ENCODE measurements around the gene ACO2.
A peak's percentile ranks its signal among the peaks of the same experiment; 100 is the strongest.
"Not testable (repeated sequence)": the region's sequence is repeated elsewhere in the genome, so short reads cannot be mapped to it uniquely, and the experiment has no call there.

The ACO2 gene

DNA sequence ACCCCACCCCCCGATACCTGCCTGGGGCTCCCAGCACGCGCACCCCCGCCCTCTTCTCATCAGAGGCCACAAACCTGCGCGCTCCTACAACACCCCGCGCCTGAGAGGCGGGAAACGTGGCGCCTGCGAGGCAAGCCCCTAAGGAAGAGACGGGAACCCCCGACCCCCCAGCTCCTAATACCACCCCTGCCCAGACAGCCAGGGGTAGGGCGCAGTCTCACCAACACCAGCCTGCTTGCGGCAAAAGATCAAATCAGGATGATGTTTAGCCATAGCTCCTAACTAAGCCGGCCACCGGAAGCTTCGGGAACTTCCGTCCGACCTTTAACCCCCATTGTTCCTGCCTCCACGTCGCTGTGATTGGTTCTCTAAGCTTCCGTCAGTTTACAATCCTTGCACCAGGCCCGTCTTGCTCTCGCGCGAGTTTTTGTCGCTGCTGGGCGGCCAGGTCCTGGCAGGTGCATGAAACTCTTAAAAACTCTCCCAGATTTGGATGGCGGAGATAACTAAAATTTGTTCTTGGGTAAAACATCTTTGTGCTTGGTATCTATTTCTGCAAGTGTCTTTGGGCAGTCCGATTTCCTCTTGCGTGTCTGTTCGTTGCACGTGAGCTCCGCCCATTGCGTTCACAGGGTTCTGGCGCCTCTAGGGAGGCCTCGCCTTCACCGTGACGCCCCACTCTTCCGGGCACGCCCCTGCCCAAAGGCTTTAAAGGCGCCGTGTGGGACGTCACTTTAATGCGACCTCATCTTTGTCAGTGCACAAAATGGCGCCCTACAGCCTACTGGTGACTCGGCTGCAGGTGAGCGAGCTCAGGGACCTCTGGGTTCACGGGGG is at the start of gene ACO2, which contains the start of gene PHF5A:
Gene ACO2 (plus strand): TSS at position 737 of the 837 bp plus-strand sequence. CDS start 30 bp downstream, at position 767.
Gene PHF5A (minus strand): TSS at position 312 of the 837 bp plus-strand sequence. CDS start 39 bp downstream, at position 273.
- peak; percentile 91 to 98 (median 95) for DNase-seq (ENCODE audit: low read depth in 3 of 3, low spot score in 1 of 3)

GRCh38 chr22:41425660-41426365 is 43.1 kb upstream of the ACO2 start:
- DNase-seq (ENCODE audit: low read depth in 3 of 3, low spot score in 1 of 3): no peak

- no peak for DNase-seq (ENCODE audit: low read depth in 3 of 3, low spot score in 1 of 3)
These were observed 39.5 kb upstream of the ACO2 start for GRCh38 chr22:41429232-41429950.

DNA sequence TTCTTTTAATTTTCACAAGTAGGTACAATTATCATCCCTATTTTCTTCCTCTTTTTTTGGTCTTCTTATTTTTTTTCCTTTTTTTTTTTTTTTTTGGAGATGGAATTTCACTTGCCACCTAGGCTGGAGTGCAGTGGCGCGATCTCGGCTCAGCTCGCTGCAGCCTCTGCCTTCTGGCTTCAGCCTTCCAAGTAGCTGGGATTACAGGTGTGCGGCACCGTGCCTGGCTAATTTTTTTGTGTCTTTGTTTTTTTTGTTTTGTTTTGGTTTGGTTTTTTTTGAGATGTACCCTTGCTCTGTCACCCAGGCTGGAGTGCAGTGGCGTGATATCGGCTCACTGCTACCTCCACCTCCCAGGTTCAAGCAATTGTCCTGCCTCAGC is 39.0 kb upstream of the ACO2 start:
- DNase-seq (ENCODE audit: low read depth in 3 of 3, low spot score in 1 of 3): no peak

DNA sequence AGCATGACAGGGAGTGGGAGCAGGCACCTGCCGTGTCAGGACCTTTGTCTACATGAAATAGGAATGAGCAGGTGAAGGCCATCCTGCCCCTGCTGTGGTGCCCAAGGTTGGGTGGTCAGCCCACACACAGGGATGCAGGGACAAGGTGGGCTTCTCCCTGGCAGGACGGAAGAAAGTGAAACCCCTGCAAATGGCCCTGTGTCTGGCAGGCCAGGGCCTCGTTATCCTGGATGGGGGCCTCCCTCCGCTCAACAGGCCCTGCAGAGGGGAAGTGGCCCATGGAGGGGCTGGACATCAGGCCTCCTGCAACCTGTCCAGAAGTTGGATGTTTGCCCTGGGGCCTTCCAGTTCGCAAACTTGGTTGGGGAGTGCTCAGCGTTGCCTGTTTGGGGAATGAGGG is 37.3 kb upstream of the ACO2 start:
- DNase-seq (ENCODE audit: low read depth in 3 of 3, low spot score in 1 of 3): no peak

GRCh38 chr22:41433480-41433879 is 35.4 kb upstream of the ACO2 start:
- not testable (repeated sequence) for DNase-seq (ENCODE audit: low read depth in 3 of 3, low spot score in 1 of 3)

DNA sequence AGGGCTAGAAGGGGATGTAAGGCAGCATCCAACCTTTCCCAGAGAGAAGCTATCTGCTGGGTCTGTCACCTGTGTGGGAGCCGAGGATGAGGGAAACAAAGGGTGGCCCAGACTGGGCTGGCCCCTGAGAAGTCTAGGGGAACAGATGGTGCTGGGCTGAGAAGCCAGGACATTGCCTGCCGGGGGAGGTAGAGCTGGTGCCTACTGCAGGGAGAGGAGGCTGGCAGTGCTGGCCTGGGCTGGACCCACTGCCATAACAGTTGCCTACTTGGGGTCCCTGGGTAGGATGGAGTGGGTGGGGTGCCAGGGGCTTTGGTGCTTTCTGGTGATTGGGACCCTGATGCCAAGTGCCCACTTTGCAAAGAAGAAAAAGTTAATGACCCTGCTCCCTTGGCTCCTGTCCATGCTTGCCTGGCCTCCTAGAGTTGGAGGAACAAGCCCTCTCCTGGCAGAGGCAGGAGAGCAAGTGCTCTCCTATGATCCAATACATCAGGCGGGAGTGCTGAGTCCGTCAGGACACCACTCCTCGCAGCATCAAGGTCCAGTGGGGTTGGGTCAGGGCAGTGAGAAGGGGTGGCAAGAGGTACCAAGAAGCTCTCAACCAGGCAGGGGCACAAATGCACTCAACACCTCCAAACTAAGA is 34.4 kb upstream of the ACO2 start:
- not testable (repeated sequence) for DNase-seq (ENCODE audit: low read depth in 3 of 3, low spot score in 1 of 3)

- DNase-seq (ENCODE audit: low read depth in 3 of 3, low spot score in 1 of 3): no peak
These were observed 33.4 kb upstream of the ACO2 start for GRCh38 chr22:41435560-41435959.

DNA sequence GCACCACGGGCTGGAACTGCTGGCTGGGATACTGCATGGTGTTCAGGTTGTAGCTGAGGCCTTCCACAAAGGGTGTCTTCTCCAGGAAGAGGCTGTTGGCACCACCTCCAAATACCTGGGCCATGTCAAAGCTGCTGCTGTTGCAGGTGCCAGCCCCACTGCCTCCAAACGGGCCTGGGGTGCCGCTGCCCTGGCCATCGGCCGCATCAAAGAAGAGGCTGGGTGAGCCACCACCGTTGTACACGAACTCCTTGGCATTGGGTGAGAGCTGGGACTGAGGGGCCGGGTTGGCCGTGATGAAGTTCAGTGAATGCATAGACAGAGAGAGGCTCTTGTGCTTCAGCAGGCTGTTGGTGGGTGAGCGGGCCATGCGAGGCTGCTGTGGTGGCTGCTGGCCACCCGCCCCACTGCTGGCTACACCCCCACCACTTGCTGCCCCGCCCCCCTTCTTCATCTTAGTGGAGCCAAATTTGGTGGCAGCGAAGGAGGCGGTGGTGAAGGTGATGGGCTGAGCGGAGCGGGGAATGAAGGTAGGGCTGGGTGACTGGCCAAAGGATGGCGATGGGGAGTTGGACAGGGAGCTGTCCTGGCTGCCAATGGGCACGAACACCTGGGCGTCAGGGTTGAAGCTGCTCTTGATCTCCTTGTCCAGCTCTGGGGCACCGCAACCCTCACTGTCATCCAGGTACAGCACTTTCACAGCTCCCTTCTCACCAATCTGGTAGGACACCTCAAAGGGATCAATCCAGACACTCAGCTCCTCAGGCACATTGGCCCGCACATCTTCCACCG is 32.4 kb upstream of the ACO2 start:
- no peak for DNase-seq (ENCODE audit: low read depth in 3 of 3, low spot score in 1 of 3)

- DNase-seq (ENCODE audit: low read depth in 3 of 3, low spot score in 1 of 3): no peak
These were observed 31.7 kb upstream of the ACO2 start for GRCh38 chr22:41437198-41437597.

DNA sequence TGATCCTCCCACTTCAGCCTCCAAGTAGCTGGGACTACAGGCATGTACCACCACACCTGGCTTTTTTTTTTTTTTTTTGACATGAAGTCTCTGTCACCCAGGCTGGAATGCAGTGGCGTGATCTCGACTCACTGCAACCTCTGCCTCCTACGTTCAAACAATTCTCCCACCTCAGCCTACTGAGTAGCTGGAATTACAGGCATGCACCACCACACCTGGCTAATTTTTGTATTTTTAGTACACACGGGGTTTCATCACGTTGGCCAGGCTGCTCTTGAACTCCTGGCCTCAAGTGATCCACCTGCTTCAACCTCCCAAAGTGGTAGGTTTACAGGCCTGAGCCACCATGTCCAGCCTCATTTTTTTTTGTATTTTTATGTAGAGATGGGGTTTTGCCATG is 28.4 kb upstream of the ACO2 start:
- not testable (repeated sequence) for DNase-seq (ENCODE audit: low read depth in 3 of 3, low spot score in 1 of 3)

DNA sequence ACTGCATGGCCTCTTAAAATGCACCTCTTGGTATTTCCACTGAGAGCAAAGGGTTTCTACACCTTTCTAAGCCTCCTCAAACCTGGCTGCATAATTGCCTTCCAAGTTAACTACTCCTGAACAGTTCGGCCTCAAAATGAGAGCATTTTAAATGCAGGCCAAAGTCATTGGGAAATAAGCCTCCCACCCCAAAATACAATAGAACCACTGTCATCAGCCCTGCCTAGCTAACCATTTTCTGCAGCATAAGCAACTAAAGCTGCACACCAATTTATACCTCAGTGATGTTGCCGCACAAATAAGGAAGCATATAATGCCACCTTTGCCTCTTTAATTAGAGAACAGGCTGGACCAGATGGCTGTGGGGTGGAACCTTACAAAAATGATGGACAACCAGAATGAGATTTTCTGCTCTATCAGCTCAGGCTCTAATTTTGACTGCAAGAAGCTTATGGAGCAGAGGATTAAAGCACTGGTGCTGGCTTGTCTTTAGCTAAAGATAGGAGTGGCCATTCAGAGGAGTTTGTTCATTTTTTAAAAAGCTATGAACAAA is 26.6 kb upstream of the ACO2 start:
- no peak for DNase-seq (ENCODE audit: low read depth in 3 of 3, low spot score in 1 of 3)

GRCh38 chr22:41444360-41445128 is 24.4 kb upstream of the ACO2 start:
- DNase-seq (ENCODE audit: low read depth in 3 of 3, low spot score in 1 of 3): peak; percentile 69 to 75 (median 69)

- no peak for DNase-seq (ENCODE audit: low read depth in 3 of 3, low spot score in 1 of 3)
These were observed 23.5 kb upstream of the ACO2 start for GRCh38 chr22:41445129-41446056.

- DNase-seq (ENCODE audit: low read depth in 3 of 3, low spot score in 1 of 3): no peak
These were observed 22.8 kb upstream of the ACO2 start for GRCh38 chr22:41446057-41446501.

- DNase-seq (ENCODE audit: low read depth in 3 of 3, low spot score in 1 of 3): peak; percentile 87 to 93 (median 92)
These were observed 22.1 kb upstream of the ACO2 start, which contains the start of gene TOB2 for GRCh38 chr22:41446639-41447434. Gene TOB2 (minus strand): TSS chr22:41446801. CDS start chr22:41437345, 9,456 bp downstream.
